Thyroid gland (tissue), 4 donors: ENCODE measurements around the gene BOLL.

Source experiments
- POLR2A ChIP-seq, 2 donors: fragments of 450-650 bp; IDR thresholded peaks; one replicate each; pipeline ENCODE4 v1.6.1; 2017; ENCODE audit warnings: antibody characterized with exemption in 2 of 2, mild to moderate bottlenecking in 2 of 2, moderate library complexity in 1 of 2
- TF ChIP-seq, protein P1 (sequence below), 6 experiments: fragments of 200-600 bp in 3 of 6; fragments of 450-650 bp in 3 of 6; sonication (generic) in 3 of 6; IDR thresholded peaks; one replicate each; pipeline ENCODE4 v1.5.1; 2016 to 2019; ENCODE audit warnings: antibody characterized with exemption in 6 of 6, mild to moderate bottlenecking in 2 of 6, inconsistent platforms in 1 of 6, moderate library complexity in 1 of 6

DNA sequence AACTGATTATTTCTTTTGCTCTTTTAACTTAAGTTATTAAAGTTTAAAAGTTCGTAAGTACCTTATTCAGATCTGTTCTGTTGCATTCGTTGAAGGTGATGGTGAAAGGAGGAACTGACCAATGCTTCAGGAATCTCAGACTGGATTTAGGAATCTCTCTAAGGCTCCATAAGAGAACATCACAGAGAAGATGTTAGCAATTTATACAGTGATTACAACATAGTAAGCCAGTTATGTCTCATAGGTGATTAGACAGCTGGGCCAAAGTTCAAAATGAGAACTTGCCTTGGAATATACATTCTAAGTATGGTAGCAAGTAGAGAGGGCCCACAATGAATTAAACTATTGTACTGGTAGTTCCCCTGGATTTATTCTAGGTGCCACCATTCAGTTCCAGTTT lies 76.8 kb downstream of the BOLL start:
- TF ChIP-seq POLR2A (IDR thresholded peaks at IDR 0.05): no peak
- TF ChIP-seq, protein P1, sequence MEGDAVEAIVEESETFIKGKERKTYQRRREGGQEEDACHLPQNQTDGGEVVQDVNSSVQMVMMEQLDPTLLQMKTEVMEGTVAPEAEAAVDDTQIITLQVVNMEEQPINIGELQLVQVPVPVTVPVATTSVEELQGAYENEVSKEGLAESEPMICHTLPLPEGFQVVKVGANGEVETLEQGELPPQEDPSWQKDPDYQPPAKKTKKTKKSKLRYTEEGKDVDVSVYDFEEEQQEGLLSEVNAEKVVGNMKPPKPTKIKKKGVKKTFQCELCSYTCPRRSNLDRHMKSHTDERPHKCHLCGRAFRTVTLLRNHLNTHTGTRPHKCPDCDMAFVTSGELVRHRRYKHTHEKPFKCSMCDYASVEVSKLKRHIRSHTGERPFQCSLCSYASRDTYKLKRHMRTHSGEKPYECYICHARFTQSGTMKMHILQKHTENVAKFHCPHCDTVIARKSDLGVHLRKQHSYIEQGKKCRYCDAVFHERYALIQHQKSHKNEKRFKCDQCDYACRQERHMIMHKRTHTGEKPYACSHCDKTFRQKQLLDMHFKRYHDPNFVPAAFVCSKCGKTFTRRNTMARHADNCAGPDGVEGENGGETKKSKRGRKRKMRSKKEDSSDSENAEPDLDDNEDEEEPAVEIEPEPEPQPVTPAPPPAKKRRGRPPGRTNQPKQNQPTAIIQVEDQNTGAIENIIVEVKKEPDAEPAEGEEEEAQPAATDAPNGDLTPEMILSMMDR (IDR thresholded peaks at IDR 0.05): no peak
